GM12878 (cell line): ENCODE measurements around the gene FANK1. TPM values are rescaled to one million over a fixed set of nuclear protein-coding genes. Genes with fewer than 3 reads are reported as not detected.

Source experiments
- ATAC-seq: fragments of 200-7000 bp; cut with Tn5 transposase; 3 replicates; pipeline ENCODE4 v1.9.1; 2020; ENCODE audit warnings: mild to moderate bottlenecking, moderate library complexity
- BruUV-seq: library from RNA; stranded (reverse); fragments of 400-500 nt; replicated peaks from 2 replicates; lab custom pipeline; 2021; lab: Mats Ljungman, UMichigan
- CTCF ChIA-PET: fragments of 300-600 bp; sonication (Branson Sonifier 250); formaldehyde crosslinking; extraction: SDS; loops from one replicate; lab custom pipeline; 2021; ENCODE audit warnings: inconsistent platforms; lab: Yijun Ruan, JAX
- POLR2A ChIA-PET: fragments of 350-600 bp; formaldehyde crosslinking; extraction: SDS; loops from one replicate; lab custom pipeline; 2021; ENCODE audit warnings: inconsistent platforms; lab: Charles Lee
- RAD21 ChIA-PET: fragments of 300-600 bp; sonication (Branson Sonifier 250); formaldehyde crosslinking; loops from one replicate; lab custom pipeline; 2023; ENCODE audit warnings: antibody characterized with exemption; ENCODE audit not compliant: unreplicated experiment; lab: Charles Lee
- SMC1A ChIA-PET: fragments of 300-600 bp; sonication (Branson Sonifier 250); formaldehyde crosslinking; loops from one replicate; lab custom pipeline; 2023; ENCODE audit not compliant: unreplicated experiment, uncharacterized antibody; lab: Charles Lee
- DNase-seq: peaks from one replicate; pipeline ENCODE4 v3.0.0-alpha.2; 2011; ENCODE audit warnings: low read depth, low spot score
- FAIRE-seq: peaks from 3 replicates; lab custom pipeline; 2011; peaks lifted over from hg19 to GRCh38; lab: Jason Lieb, UNC
- H2AFZ ChIP-seq: 2 replicates; pipeline ENCODE4 v1.6.0; 2011; ENCODE audit warnings: low read depth, low read length, control low read depth; ENCODE audit not compliant: control insufficient read depth
- H3K27ac ChIP-seq: 2 replicates; pipeline ENCODE4 v1.5.1; 2011; ENCODE audit warnings: control low read depth; ENCODE audit not compliant: control insufficient read depth, insufficient read depth
- H3K27me3 ChIP-seq, 2 experiments: replicated peaks in 1 of 2; 2 replicates each; pipeline versions ENCODE4 v1.6.0 to v1.6.1; 2011; ENCODE audit warnings: low read length in 1 of 2; ENCODE audit not compliant: control insufficient read depth in 2 of 2, insufficient read depth in 2 of 2
- H3K36me3 ChIP-seq, 2 experiments: 2 replicates each; pipeline ENCODE4 v1.5.1; 2011; ENCODE audit warnings: low read length in 1 of 2; ENCODE audit not compliant: control insufficient read depth in 2 of 2, insufficient read depth in 2 of 2
- H3K4me1 ChIP-seq: 2 replicates; pipeline ENCODE4 v1.6.1; 2011; ENCODE audit warnings: mild to moderate bottlenecking, low read length, moderate library complexity, mixed read lengths; ENCODE audit not compliant: control insufficient read depth, insufficient read depth
- H3K4me2 ChIP-seq: 2 replicates; pipeline ENCODE4 v1.6.0; 2011; ENCODE audit warnings: control low read depth; ENCODE audit not compliant: control insufficient read depth, insufficient read depth
- H3K4me3 ChIP-seq: fragments of 200-600 bp; sonication (generic); 2 replicates; pipeline ENCODE4 v1.5.1; 2016
- H3K79me2 ChIP-seq: 2 replicates; pipeline ENCODE4 v1.6.0; 2011; ENCODE audit warnings: low read length; ENCODE audit not compliant: control insufficient read depth, insufficient read depth
- H3K9ac ChIP-seq: 2 replicates; pipeline ENCODE4 v1.8.0; 2011; ENCODE audit warnings: low read length, control low read depth, mixed read lengths; ENCODE audit not compliant: control insufficient read depth, insufficient read depth
- H3K9me3 ChIP-seq: replicated peaks from 3 replicates; pipeline ENCODE4 v1.5.1; 2011; ENCODE audit warnings: mild to moderate bottlenecking, low read length; ENCODE audit not compliant: control insufficient read depth, insufficient read depth
- H4K20me1 ChIP-seq: 2 replicates; pipeline ENCODE4 v1.6.0; 2011; ENCODE audit not compliant: control insufficient read depth, insufficient read depth
- ASH2L ChIP-seq: fragments of 300-600, 200-600 bp; sonication (generic); IDR thresholded peaks from 2 replicates; pipeline ENCODE4 v1.6.1; 2017; ENCODE audit warnings: low read depth, mild to moderate bottlenecking, borderline replicate concordance
- CBFB ChIP-seq: IDR thresholded peaks from 2 replicates; pipeline ENCODE4 v1.6.1; 2016; ENCODE audit warnings: antibody characterized with exemption, low read depth
- CHD1 ChIP-seq: IDR thresholded peaks from 2 replicates; pipeline ENCODE4 v1.6.1; 2012; ENCODE audit warnings: low read depth, low read length, improper control_type of control experiment
- IRF4 ChIP-seq: IDR thresholded peaks from 2 replicates; pipeline ENCODE4 v1.6.1; 2011; ENCODE audit warnings: low read depth, low read length
- NR2C1 ChIP-seq: fragments of 450-650 bp; IDR thresholded peaks from 2 replicates; pipeline ENCODE4 v1.6.1; 2017; ENCODE audit warnings: antibody characterized with exemption, mild to moderate bottlenecking, moderate library complexity
- POLR2A ChIP-seq: IDR thresholded peaks from 2 replicates; pipeline ENCODE4 v1.6.1; 2011; ENCODE audit warnings: low read depth, mild to moderate bottlenecking, low read length
- ZNF217 ChIP-seq: fragments of 450-650 bp; IDR thresholded peaks from 2 replicates; pipeline ENCODE4 v1.6.1; 2017; ENCODE audit warnings: antibody characterized with exemption, mild to moderate bottlenecking
- ZNF24 ChIP-seq: fragments of 450-650 bp; IDR thresholded peaks from 2 replicates; pipeline ENCODE4 v1.6.1; 2017; ENCODE audit warnings: antibody characterized with exemption, mild to moderate bottlenecking
- WGBS: methylation state at CpG from one replicate; pipeline ENCODE4 v1.1.6; 2016; ENCODE audit warnings: low lambda C conversion rate; ENCODE audit not compliant: insufficient replicate concordance, insufficient coverage; ENCODE audit errors: missing lambda C conversion rate; 5-methylcytosine and 5-hydroxymethylcytosine counted together
- in situ Hi-C: fragments of 300-500 bp; cut with MboI; formaldehyde crosslinking; loops from 9 replicates; pipeline ENCODE4 v1.14.3; 2018; ENCODE audit warnings: mixed read lengths
- intact Hi-C: fragments of 100-400 bp; cut with micrococcal nuclease; formaldehyde crosslinking; loops from one replicate; pipeline ENCODE4 v1.14.2; 2022; ENCODE audit not compliant: unreplicated experiment
- polyA plus RNA-seq, 11 experiments: library from polyadenylated mRNA; depleted of rRNA in 4 of 11; unstranded in 6 of 11; stranded (reverse) in 5 of 11; fragments of >200 nt; fragmentation: Nextera tagmentation in 4 of 11; fragmentation: Illumina TruSeq in 1 of 11; extraction: Ambion mirVana in 4 of 11; extraction: Trizol in 1 of 11; gene quantifications; 1 replicate in 1 of 11; 2 replicates in 10 of 11; pipeline versions ENCODE4 v1.2.1 to v1.2.3, GENCODE V29; 2011 to 2016; ENCODE audit warnings: inconsistent platforms in 2 of 11, missing spikeins in 2 of 11, low read depth in 1 of 11
- total RNA-seq, 4 experiments: library from RNA; depleted of rRNA in 3 of 4; stranded (reverse); fragments of >200 nt in 3 of 4; fragmentation: Illumina TruSeq in 1 of 4; extraction: Trizol in 1 of 4; gene quantifications; 2 replicates each; pipeline versions ENCODE4 v1.2.1 to v1.2.3, GENCODE V29; 2013 to 2021
- TF ChIP-seq, protein P1 (sequence below): fragments of 450-650 bp; conservative IDR thresholded peaks from 2 replicates; pipeline ENCODE4 v1.6.1; 2017; ENCODE audit warnings: mild to moderate bottlenecking, moderate library complexity

The FANK1 gene
- total and polyA plus RNA-seq, 10 of the 15 experiments (the other 5 are each of a cell fraction or from before 2014, with no cell fraction given): 0.07 to 0.16 (median 0.13) TPM; not detected in 6

- no peak for TF ChIP-seq ZNF24
Observed at GRCh38 chr10:126011995-126012394, 115.6 kb downstream of the FANK1 start (continued).

- no TSS peak for BruUV-seq
- ATAC-seq (no peak), DNase-seq (no peak), FAIRE-seq (no peak)
- no peak overlapping the region for H2AFZ ChIP-seq
- H3K9me3 ChIP-seq: no peaks in the 10 kb centered on the region
- ChIA-PET RAD21 (no interaction called here), SMC1A (interaction anchor here (0.7 to 1.0 kb wide), 2 partner anchors 8 to 47 kb away, joined by 3 to 4 read pairs; no protein-coding TSS in a partner anchor), POLR2A (no interaction called here), CTCF (no interaction called here)
- H3K27me3 ChIP-seq: no peaks in the 10 kb centered on the region
- no peak overlapping the region for H3K4me3 ChIP-seq
- H3K79me2 ChIP-seq: no peaks in the 10 kb centered on the region
- intact Hi-C loops (no loop called here), in situ Hi-C loops (no loop called here)
- H3K4me1 ChIP-seq: no peaks in the 10 kb centered on the region; the same call in 1 of the 2 replicates
- no peaks in the 10 kb centered on the region for H4K20me1 ChIP-seq
- no peak overlapping the region for H3K9ac ChIP-seq
- H3K36me3 ChIP-seq: no peaks in the 10 kb centered on the region
- H3K4me2 ChIP-seq: no peak overlapping the region
- H3K27ac ChIP-seq: no peak overlapping the region
- TF ChIP-seq IRF4: no peak
- TF ChIP-seq, protein P1, sequence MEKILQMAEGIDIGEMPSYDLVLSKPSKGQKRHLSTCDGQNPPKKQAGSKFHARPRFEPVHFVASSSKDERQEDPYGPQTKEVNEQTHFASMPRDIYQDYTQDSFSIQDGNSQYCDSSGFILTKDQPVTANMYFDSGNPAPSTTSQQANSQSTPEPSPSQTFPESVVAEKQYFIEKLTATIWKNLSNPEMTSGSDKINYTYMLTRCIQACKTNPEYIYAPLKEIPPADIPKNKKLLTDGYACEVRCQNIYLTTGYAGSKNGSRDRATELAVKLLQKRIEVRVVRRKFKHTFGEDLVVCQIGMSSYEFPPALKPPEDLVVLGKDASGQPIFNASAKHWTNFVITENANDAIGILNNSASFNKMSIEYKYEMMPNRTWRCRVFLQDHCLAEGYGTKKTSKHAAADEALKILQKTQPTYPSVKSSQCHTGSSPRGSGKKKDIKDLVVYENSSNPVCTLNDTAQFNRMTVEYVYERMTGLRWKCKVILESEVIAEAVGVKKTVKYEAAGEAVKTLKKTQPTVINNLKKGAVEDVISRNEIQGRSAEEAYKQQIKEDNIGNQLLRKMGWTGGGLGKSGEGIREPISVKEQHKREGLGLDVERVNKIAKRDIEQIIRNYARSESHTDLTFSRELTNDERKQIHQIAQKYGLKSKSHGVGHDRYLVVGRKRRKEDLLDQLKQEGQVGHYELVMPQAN: no peak
- TF ChIP-seq NR2C1: no peak
- TF ChIP-seq POLR2A: no peak
- TF ChIP-seq CHD1: no peak
- TF ChIP-seq ASH2L: no peak
- TF ChIP-seq ZNF217: no peak
- no peak for TF ChIP-seq CBFB
- 68% methylated on average over 2 of the region's 2 CpGs for WGBS
Observed at GRCh38 chr10:126012485-126012884, 116.1 kb downstream of the FANK1 start.
